Non-pigmented ciliary epithelial cell (primary cell): Measurements from ENCODE around the gene SRCIN1.
A peak's percentile ranks its signal among the peaks of the same experiment; 100 is the strongest.

Experiments used
- DNase-seq: peaks from one replicate; pipeline ENCODE4 v3.0.0-alpha.2; 2010; ENCODE audit warnings: low read depth

The SRCIN1 gene

GRCh38 chr17:38598536-38598935 lies 7.2 kb downstream of the SRCIN1 start:
- DNase-seq, result peak; percentile 14

GRCh38 chr17:38597375-38597774 lies 8.4 kb downstream of the SRCIN1 start:
- DNase-seq, result no peak

DNA sequence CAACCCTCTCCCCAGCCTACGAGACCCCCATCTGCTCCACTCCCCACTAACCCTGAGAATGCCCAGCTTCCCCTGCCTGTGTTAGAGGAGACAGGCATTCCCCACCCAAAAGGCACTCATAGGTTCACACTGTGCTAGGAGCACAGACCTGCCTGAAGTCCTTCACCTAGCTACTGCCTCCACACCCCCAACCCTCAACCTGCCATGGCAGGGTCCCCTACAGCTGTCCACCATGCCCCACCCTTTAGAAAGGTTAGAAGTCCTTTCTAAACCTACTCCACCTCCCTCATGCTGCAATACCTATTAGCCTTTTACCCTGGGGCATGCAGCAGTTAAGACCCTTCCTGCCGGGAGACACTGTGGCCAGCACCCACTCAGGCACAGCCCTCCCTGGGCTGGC lies 9.1 kb downstream of the SRCIN1 start:
- no peak for DNase-seq

DNA sequence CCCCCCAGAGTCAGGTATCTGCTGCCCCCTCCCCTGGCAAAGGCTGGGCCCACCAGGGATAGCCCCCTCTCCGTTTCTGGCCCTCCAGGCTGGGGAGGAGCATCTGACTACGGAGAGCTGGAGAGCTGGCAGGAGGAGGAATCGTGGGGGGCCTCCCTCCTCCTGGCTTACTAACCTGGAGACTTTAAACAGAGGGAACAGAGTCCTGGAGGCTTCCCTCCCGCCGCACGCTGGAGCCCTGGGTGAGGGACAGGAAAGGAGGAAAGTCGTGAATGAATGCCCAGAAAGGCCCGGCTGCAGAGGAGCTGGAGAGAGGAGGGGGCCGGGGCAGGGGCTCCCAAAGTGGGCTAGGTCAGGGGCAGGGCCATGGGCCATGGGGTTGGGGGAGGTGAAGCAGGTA lies 9.9 kb downstream of the SRCIN1 start:
- DNase-seq, result no peak

DNA sequence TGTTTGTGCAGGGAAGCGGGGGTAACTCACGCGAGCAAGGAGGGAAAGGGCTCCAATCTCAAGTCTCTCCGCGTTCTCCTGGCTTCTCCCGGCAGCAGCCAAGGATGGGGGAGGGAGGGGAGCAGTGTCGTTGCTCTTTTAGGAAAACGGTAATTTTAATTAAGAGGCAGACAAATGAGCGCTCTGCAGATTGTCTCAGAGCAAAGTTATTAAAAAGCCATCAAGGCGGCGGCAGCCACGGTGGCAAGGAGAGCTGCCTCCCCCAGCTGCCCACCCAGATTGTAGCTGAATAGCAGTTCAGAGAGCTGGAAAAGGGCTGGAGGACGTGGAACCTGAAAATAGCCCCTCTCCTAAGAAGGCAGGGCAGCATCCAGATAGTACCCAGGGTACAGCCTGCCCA lies 11.6 kb downstream of the SRCIN1 start:
- no peak for DNase-seq

DNA sequence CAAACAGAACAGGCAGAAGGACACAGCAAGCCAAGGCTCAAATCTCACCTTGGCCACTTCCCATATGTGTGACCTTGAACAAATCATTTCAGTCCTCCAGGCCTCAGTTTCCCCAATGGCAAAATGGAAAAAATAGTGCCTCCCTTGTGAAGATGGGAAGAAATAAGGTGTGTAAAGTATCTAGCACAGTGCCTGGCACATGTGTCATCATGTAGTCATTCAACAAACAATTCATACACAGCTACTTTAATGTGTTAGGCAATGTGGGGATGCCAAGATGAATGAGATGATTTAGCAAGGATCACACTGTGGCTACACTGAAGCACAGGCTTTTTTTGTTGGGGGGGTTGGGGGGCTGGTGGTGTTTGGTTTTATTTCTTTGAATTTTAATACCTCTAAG lies 13.3 kb downstream of the SRCIN1 start:
- no peak for DNase-seq

- DNase-seq, result no peak
Measured at GRCh38 chr17:38591759-38592241, 14.0 kb downstream of the SRCIN1 start.

- DNase-seq, result no peak
Measured at GRCh38 chr17:38590988-38591758, 14.6 kb downstream of the SRCIN1 start.

- DNase-seq, result no peak
Measured at GRCh38 chr17:38589462-38590114, 16.2 kb downstream of the SRCIN1 start.

- no peak for DNase-seq
Measured at GRCh38 chr17:38588788-38589174, 17.0 kb downstream of the SRCIN1 start.

DNA sequence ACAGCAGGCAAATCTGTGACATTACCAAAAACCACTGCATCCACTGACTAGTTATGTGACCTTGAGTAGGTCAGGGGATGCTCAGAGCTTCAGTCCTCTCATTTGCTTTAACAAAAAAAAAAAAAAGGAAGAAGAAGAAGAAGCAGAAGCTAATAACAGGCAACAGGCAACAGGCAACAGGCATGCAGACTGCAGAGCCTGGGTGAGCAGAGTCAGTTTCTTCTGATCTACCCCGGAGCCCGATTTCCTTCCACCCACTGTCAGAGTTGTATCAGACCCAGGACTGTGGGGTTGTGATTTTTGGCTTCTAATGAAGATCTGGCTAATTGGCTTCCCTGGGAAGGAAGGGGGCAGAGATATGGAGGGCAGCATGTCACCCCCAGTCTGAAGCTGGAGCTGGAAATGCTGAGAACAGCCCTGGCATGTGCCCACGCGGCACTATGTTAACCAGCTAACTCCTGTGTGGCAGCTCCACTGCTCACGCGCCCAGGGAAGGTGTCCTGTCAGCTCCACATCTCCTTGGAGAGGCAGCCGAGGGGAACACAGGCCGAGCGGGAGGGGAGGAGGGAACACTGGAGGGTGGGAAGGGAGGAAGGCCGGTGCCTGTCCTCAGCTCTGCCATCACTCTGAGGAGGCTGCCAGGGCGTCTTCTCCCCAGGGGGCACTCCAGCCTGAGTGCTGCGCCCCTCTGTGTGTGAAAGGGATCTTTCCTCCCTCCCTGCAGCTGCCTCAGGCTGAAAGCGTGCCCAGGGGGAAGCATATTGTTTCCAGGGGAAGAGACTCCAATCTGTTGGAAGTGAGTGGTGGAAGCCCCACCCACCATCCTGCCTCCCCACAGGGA lies 17.6 kb downstream of the SRCIN1 start:
- no peak for DNase-seq

- no peak for DNase-seq
Measured at GRCh38 chr17:38587203-38587602, 18.5 kb downstream of the SRCIN1 start.

DNA sequence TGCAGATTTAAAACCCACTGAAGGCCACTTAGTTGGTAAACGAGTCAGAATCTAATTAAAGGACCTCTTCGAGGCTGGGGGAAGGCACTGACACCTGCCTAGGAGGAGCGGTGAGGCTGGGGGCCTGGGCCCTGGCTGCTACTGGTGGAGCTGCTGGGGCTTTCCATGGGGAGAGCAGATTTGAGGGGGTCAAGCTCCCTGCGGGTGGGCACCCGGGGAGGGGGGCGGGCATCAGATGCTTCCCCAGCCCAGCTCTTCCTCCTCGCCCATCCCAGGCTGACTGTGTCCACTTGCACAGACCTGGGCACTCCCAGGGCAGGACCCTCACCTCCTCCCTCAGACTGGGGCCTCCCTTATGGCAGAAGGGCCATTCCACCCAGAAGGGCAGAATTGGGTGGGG lies 19.0 kb downstream of the SRCIN1 start:
- no peak for DNase-seq

DNA sequence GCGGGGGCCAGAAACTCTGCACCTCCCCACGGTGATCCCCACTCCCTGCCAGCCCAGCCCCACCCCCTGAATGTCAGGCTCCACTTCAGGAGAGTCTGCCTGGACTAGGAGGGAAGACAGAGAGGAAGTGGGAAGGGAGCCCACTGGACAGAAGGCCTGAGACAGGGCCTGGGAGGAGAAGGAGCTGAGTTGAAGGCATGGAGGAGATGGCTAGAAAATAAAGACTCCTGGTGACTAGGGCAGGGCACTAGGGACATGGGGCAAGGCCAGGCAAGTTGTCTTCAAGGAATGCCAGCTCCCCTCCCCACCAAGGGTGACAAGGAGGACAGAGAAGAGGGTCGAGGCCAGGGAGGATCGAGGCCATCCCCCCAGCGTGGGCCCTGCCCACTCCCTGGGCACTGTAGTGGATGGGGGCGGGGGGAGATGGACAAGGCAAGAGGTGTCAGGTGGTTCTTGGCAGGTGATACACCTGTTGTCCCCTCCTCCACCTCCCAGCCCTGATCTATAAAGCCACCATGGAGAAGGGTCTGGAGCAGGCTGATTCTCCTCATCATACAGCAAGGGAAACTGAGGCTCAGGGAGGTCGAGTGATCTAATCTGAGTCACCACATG lies 19.7 kb downstream of the SRCIN1 start:
- no peak for DNase-seq

- no peak for DNase-seq
Measured at GRCh38 chr17:38585056-38585917, 20.5 kb downstream of the SRCIN1 start.

DNA sequence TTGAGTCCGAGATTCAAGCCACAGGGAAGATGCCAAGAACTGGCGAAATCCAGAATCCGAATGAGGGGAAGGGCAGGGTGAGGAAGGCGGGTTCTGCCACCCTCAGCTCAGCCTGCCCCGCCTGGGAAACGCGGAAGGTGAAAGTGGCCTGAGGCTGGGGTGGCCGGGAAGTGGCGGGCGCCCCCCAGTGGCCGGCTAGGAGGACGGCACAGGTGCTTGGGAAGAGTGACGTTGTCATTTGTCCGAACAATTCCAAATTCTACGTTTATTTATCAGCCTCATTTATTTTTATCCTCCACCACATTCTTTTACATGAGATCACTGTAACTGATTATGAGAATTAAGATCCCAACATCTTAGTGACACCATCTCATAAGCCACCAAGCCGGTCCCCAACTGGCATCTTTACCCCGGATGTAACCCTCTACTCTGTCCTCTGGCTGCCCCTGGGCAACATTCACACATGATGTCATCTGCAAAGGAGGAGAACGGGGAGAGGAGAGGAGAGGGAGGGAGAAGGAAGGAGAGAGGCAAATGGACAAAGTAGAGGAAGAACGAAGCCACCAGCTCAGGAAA lies 21.3 kb downstream of the SRCIN1 start:
- DNase-seq, result no peak

- no peak for DNase-seq
Measured at GRCh38 chr17:38583828-38584349, 21.9 kb downstream of the SRCIN1 start.

DNA sequence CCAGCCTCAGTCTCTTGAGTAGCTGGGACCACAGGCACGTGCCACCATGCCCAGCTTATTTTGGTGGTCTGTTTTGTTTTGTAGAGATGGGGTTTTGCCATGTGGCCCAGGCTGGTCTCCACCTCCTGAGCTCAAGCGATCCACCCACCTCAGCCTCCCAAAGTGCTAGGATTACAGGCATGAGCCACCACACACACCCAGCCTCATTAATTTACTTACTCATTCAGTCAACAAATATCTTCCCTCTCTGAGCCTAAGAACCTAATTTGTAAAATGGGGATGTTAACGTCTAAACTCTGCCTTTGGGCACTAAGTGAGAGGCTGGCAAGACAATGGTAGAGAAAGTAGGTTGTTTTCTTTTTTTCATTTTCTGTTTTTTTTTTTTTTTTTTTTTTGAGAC lies 22.6 kb downstream of the SRCIN1 start:
- no peak for DNase-seq

DNA sequence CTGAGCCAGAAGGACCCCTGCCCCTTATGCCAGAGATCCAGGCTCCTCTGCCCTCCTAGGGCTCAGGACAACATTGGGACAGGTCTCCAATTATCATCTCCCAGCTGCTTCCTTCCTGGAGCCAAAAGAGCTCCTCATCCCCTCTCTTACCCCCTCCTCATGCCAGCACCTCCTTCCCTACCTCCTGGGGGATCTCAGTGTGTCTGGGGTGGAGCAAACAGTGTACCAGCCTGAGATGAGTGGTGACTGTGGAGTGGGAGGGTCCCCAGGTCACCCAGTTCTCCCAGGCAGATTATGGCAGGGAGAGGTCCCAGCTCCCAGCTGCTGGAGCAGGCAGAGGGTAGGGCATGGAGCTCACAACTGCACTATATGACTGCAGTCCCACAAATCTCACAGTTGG lies 23.7 kb downstream of the SRCIN1 start:
- DNase-seq, result no peak

DNA sequence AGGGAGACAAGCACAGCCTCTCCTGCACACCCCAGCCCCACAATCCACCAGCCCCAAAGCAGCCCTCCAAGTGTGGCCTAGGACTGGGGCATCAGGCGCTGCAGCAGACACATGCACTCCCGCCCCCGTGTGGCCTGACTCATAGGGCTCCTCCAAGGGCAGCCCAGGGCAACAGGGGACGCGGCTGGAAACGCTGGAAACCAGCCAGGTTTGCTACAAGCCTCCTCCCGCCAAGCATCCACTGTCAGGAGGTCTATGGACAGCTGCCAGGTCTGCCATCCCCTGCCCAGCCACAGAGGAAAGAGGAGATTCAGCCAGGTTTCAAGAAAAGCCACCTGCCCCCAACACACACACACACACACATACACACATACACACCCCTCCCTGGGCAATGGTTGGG lies 25.8 kb downstream of the SRCIN1 start:
- DNase-seq, result no peak

DNA sequence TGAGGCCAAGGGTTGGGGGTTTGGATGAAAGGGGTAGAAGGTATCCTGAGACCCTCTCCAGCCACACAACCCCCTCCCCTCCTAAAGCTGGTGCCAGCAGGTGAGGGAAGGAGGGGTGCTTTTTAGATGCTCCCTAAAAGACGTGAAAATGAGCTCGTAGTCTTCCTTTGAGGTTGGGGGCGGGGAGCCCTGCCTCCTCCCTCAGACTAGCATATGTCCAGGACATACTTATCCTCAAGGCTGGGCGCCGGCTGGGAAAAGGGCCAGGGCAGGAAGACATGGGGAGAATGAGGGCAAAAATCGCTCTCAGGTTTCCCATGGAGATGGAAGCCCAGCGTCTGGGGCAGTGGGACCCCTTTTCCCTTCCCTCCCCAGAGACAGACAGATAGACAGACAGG lies 26.7 kb downstream of the SRCIN1 start:
- DNase-seq, result no peak
